A549 treated with AZD9567 at 1 μM for 4 hours (cell line): Measurements from ENCODE around the gene KCTD14. TPM values are rescaled to one million over a fixed set of nuclear protein-coding genes. Genes with fewer than 3 reads are reported as not detected.

Experiments used
- total RNA-seq: library from RNA; stranded (reverse); fragments of 200-300 nt; extraction: Qiagen RNA extraction; gene quantifications from 5 replicates; pipeline ENCODE4 v1.2.3, GENCODE V29; 2022; ENCODE audit not compliant: insufficient read depth

KCTD14 gene
- 1.4 to 1.8 TPM (median 1.6 TPM) in 5 replicates for total RNA-seq

DNA sequence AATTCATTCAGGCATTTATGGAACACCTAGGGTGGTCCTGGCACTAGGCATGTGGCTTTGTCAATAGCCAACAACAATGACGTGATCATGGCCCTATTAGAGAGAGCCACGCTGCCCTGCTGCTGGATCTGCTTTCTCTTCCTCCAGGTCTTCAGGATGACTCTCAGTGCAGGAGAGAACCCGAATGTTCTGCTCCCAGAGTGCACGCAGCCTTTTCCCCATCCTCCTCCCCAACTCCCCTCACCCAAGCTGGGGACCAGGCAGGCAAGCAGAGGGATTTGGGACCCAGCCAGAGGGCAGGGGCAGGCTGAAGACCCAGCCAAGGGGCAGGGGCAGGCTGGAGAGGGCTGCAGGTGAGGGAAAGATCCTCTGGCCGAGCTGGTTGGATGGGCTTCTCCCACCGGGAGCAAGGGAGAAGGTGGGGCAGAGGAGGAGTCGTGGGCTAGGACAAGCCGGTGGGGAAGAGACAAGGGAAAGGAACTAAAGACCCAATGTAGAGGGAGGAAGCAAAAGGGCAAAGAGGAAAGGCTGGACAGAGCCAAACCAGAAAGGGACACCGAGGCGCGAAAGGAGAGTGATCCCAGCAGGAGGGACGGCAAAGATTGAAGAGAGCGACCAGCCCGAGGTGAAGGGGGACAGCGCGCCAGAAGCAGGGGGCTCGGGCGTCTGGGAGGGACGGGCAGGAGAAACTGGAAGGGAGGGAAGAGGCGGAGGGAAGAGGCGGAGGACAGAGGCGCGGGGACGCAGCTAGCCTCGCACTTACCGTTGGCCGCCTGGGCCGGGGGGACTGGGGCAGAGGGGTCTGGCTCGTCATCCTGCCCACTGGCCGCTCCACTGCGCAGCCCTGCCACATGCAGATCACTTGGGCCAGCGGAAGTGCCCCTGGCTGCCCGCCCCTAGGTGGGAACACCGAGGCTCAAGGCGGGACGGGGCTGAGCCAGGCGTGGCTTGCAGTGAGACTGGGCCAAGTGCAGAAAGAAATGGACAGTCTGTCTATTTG lies at the start of gene KCTD14:
Gene KCTD14 (minus strand): TSS at position 880 of the 1,000 bp plus-strand sequence. CDS start 27 bp downstream, at position 853.

GRCh38 chr11:78063440-78064181 lies 40.5 kb upstream of the KCTD14 start, which contains the start of gene THRSP:
Gene THRSP (plus strand): TSS chr11:78063861. CDS start chr11:78063882, 21 bp downstream.

GRCh38 chr11:77994434-77995362 lies 28.4 kb downstream of the KCTD14 start, which contains the start of gene INTS4:
Gene INTS4 (minus strand): TSS chr11:77994668. CDS start chr11:77994643, 25 bp downstream.

Other genes with a start within 250 kb of the KCTD14 start
- gene RSF1, start 202.6 kb downstream of the KCTD14 start, total RNA-seq = 12.5 to 32.0 TPM (median 16.4 TPM) in 5 replicates
- 25.2 to 29.6 TPM (median 29.0 TPM) in 5 replicates for gene AAMDC, start 202.1 kb downstream of the KCTD14 start, total RNA-seq
- gene INTS4, start 28.6 kb downstream of the KCTD14 start, total RNA-seq = 16.6 to 21.4 TPM (median 18.6 TPM) in 5 replicates
- not detected in 5 replicates for gene THRSP, start 40.6 kb upstream of the KCTD14 start, total RNA-seq
- 212 to 258 TPM (median 252 TPM) in 5 replicates for gene NDUFC2, start 56.6 kb upstream of the KCTD14 start, total RNA-seq
- 54.8 to 63.2 TPM (median 58.0 TPM) in 5 replicates for gene ALG8, start 116.3 kb upstream of the KCTD14 start, total RNA-seq
- 8.4 to 13.4 TPM (median 8.6 TPM) in 5 replicates for gene KCTD21, start 165.3 kb upstream of the KCTD14 start, total RNA-seq
- 5.6 to 7.9 TPM (median 7.4 TPM) in 5 replicates for gene USP35, start 165.6 kb upstream of the KCTD14 start, total RNA-seq